GM23248 (cell line): ENCODE data around the gene CNTN4. TPM values are rescaled to one million over a fixed set of nuclear protein-coding genes. Genes with fewer than 3 reads are reported as not detected.

Experiments
- DNase-seq: peaks from one replicate; pipeline ENCODE4 v3.0.0-alpha.2; 2015
- H2AFZ ChIP-seq: fragments of 200-600 bp; sonication (generic); 2 replicates; pipeline ENCODE4 v1.6.1; 2016; ENCODE audit warnings: antibody characterized with exemption
- H3F3A ChIP-seq: fragments of 200-600 bp; sonication (generic); 2 replicates; pipeline ENCODE4 v1.6.1; 2016; ENCODE audit warnings: mild to moderate bottlenecking, antibody characterized with exemption, mixed run types; ENCODE audit not compliant: insufficient read depth
- H3K27ac ChIP-seq: fragments of 200-600 bp; sonication (generic); 2 replicates; pipeline ENCODE4 v1.5.1; 2016; ENCODE audit warnings: mild to moderate bottlenecking
- H3K27me3 ChIP-seq: fragments of 200-600 bp; sonication (generic); replicated peaks from 2 replicates; pipeline ENCODE4 v1.6.1; 2016; ENCODE audit warnings: mild to moderate bottlenecking; ENCODE audit not compliant: insufficient read depth
- H3K36me3 ChIP-seq: fragments of 200-600 bp; sonication (generic); 2 replicates; pipeline ENCODE4 v1.6.1; 2016; ENCODE audit warnings: low read depth, mild to moderate bottlenecking
- H3K4me1 ChIP-seq: fragments of 200-600 bp; sonication (generic); 2 replicates; pipeline ENCODE4 v1.6.1; 2016; ENCODE audit warnings: mild to moderate bottlenecking; ENCODE audit not compliant: insufficient read depth
- H3K4me2 ChIP-seq: fragments of 200-600 bp; sonication (generic); one replicate; pipeline ENCODE4 v1.6.1; 2016; ENCODE audit warnings: mild to moderate bottlenecking; ENCODE audit not compliant: unreplicated experiment
- H3K4me3 ChIP-seq: fragments of 200-600 bp; sonication (generic); 2 replicates; pipeline ENCODE4 v1.5.1; 2016; ENCODE audit warnings: mild to moderate bottlenecking
- H3K79me2 ChIP-seq: fragments of 200-600 bp; sonication (generic); 2 replicates; pipeline ENCODE4 v1.6.1; 2016; ENCODE audit warnings: mild to moderate bottlenecking; ENCODE audit not compliant: insufficient read depth
- H3K9ac ChIP-seq: fragments of 200-600 bp; sonication (generic); 2 replicates; pipeline ENCODE4 v1.6.1; 2016; ENCODE audit warnings: mild to moderate bottlenecking
- H3K9me2 ChIP-seq: fragments of 200-600 bp; sonication (generic); 2 replicates; pipeline ENCODE4 v1.6.1; 2016; ENCODE audit warnings: mixed run types, mild to moderate bottlenecking, moderate library complexity; ENCODE audit not compliant: insufficient read depth
- H3K9me3 ChIP-seq: fragments of 200-600 bp; sonication (generic); one replicate; pipeline ENCODE4 v1.6.1; 2017; ENCODE audit warnings: low read depth
- H4K20me1 ChIP-seq: fragments of 200-600 bp; sonication (generic); 2 replicates; pipeline ENCODE4 v1.6.0; 2016; ENCODE audit not compliant: insufficient read depth
- EZH2 ChIP-seq: fragments of 200-600 bp; sonication (generic); IDR thresholded peaks from 2 replicates; pipeline ENCODE4 v1.6.1; 2018; ENCODE audit warnings: antibody characterized with exemption, mild to moderate bottlenecking; ENCODE audit not compliant: insufficient read depth, poor library complexity, severe bottlenecking
- EZH2phosphoT487 ChIP-seq: fragments of 200-600 bp; sonication (generic); IDR thresholded peaks from 2 replicates; pipeline ENCODE4 v1.6.1; 2018; ENCODE audit warnings: antibody characterized with exemption, moderate library complexity, mild to moderate bottlenecking, low read depth; ENCODE audit not compliant: insufficient read depth
- WGBS, 2 experiments: methylation state at CpG; one replicate each; pipeline ENCODE4 v1.1.6; 2015 to 2017; ENCODE audit warnings: low lambda C conversion rate in 2 of 2, low coverage in 1 of 2; ENCODE audit errors: missing lambda C conversion rate in 2 of 2; 5-methylcytosine and 5-hydroxymethylcytosine counted together
- in situ Hi-C: fragments of 300-500 bp; cut with MboI; formaldehyde crosslinking; loops from 2 replicates; pipeline ENCODE4 v1.15.0; 2020
- polyA plus RNA-seq: library from polyadenylated mRNA; unstranded; fragments of >200 nt; fragmentation: Nextera tagmentation; extraction: Ambion mirVana; gene quantifications from 2 replicates; pipeline ENCODE4 v1.2.1, GENCODE V29; 2016
- total RNA-seq: library from RNA; depleted of rRNA; stranded (reverse); fragments of >200 nt; shearing (Covaris generic); gene quantifications from 2 replicates; pipeline ENCODE4 v1.2.3, GENCODE V29; 2014

CNTN4 gene
- total and polyA plus RNA-seq, 2 experiments from 2014 or later, result not detected

DNA sequence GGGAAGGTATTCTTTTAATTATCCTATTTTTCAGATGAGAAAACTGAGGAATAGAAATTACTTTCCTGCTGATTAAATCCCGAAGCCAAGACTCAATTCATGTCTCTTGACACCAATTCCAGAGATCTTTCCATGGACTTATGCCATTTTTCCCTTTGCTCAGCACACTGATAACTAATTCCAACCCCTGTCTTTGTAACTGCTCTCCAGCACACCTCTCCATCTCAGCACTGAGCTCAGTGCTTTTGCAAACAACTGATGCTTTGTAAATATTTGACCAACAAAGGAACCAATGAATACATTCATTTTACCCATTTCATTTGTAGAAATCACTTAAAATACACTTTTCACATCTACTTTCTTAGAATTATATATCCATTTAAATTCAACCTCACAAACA lies 762.5 kb downstream of the CNTN4 start:
- WGBS, 2 experiments, result 5 to 13% methylated on average over 1 of the region's 1 CpG
- no peak for DNase-seq
- in situ Hi-C loops, result no loop called here

DNA sequence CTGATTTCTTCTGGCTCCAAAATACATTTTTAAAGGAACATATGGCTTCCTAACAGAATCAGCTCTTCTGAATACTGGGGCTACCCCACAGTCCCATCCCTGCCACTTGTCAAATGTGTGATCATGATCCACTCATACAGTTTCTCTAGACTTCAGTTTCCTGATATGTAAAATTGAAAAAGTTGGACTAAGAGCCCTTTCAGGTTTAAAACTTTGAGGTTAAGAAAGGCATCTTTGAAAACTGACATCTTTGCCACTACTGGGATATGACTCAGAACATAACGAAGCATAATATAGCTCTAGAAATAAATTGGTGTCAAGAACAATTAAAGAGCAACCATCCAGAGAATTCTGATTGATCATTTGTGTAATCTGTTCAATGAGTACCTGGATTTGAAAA lies 763.3 kb downstream of the CNTN4 start:
- no peak overlapping the region for H3K9ac ChIP-seq
- in situ Hi-C loops, result no loop called here
- H3K36me3 ChIP-seq, result no peaks in the 10 kb centered on the region
- no peaks in the 10 kb centered on the region for H3K27me3 ChIP-seq
- 9 to 11% methylated on average over 1 of the region's 1 CpG for WGBS, 2 experiments
- H3K79me2 ChIP-seq, result no peaks in the 10 kb centered on the region
- no peak overlapping the region for H3K4me3 ChIP-seq
- no peak overlapping the region for H2AFZ ChIP-seq
- no peaks in the 10 kb centered on the region for H3K4me1 ChIP-seq
- H4K20me1 ChIP-seq, result no peaks in the 10 kb centered on the region
- no peaks in the 10 kb centered on the region for H3F3A ChIP-seq
- no peak for TF ChIP-seq EZH2
- no peak for TF ChIP-seq EZH2phosphoT487
- H3K9me3 ChIP-seq, result no peaks in the 10 kb centered on the region
- H3K4me2 ChIP-seq, result no peak overlapping the region
- H3K9me2 ChIP-seq, result no peaks in the 10 kb centered on the region
- H3K27ac ChIP-seq, result no peak overlapping the region
- DNase-seq, result no peak

More for the DNA sequence above, 762.5 kb downstream of the CNTN4 start:
- Histone ChIP-seq H3K4me1 (no peaks in the 10 kb centered on the region), H3K9me2 (no peaks in the 10 kb centered on the region), H3K36me3 (no peaks in the 10 kb centered on the region), H2AFZ (no peak overlapping the region), H4K20me1 (no peaks in the 10 kb centered on the region), H3K27ac (no peak overlapping the region), H3K9me3 (no peaks in the 10 kb centered on the region), H3F3A (no peaks in the 10 kb centered on the region), H3K4me3 (no peak overlapping the region), H3K4me2 (no peak overlapping the region), H3K9ac (no peak overlapping the region), H3K79me2 (no peaks in the 10 kb centered on the region), H3K27me3 (no peaks in the 10 kb centered on the region)
- no peak for TF ChIP-seq EZH2
- no peak for TF ChIP-seq EZH2phosphoT487

- H3K9me2 ChIP-seq, result no peaks in the 10 kb centered on the region
- H3K9me3 ChIP-seq, result no peaks in the 10 kb centered on the region
- no peak overlapping the region for H3K4me2 ChIP-seq
- in situ Hi-C loops, result no loop called here
- H3K4me1 ChIP-seq, result no peaks in the 10 kb centered on the region
- H2AFZ ChIP-seq, result no peak overlapping the region
- H3K36me3 ChIP-seq, result no peaks in the 10 kb centered on the region
- no peak overlapping the region for H3K9ac ChIP-seq
- TF ChIP-seq EZH2phosphoT487 (no peak), EZH2 (no peak)
- H3K4me3 ChIP-seq, result no peak overlapping the region
- H3K27ac ChIP-seq, result no peak overlapping the region
- WGBS, 2 experiments, result 2 to 4% methylated on average over 1 of the region's 1 CpG
- DNase-seq, result no peak
- H3K79me2 ChIP-seq, result no peaks in the 10 kb centered on the region
- H4K20me1 ChIP-seq, result no peaks in the 10 kb centered on the region
- no peaks in the 10 kb centered on the region for H3K27me3 ChIP-seq
- no peaks in the 10 kb centered on the region for H3F3A ChIP-seq
These were observed 763.7 kb downstream of the CNTN4 start for GRCh38 chr3:2862366-2862765.

GRCh38 chr3:2863127-2863526 lies 764.5 kb downstream of the CNTN4 start:
- Histone ChIP-seq H3K4me3 (no peak overlapping the region), H3K9ac (no peak overlapping the region), H3K9me2 (no peaks in the 10 kb centered on the region), H3K4me1 (no peaks in the 10 kb centered on the region), H4K20me1 (no peaks in the 10 kb centered on the region), H3K9me3 (no peaks in the 10 kb centered on the region), H3K4me2 (no peak overlapping the region), H3K79me2 (no peaks in the 10 kb centered on the region), H2AFZ (no peak overlapping the region), H3K27ac (no peak overlapping the region), H3K36me3 (no peaks in the 10 kb centered on the region), H3K27me3 (no peaks in the 10 kb centered on the region), H3F3A (no peaks in the 10 kb centered on the region)
- TF ChIP-seq EZH2phosphoT487 (no peak), EZH2 (no peak)
- WGBS, 2 experiments, result 13% methylated on average over 2 of the region's 2 CpGs
- no peak for DNase-seq
- in situ Hi-C loops, result no loop called here

GRCh38 chr3:2869905-2870304 lies 771.2 kb downstream of the CNTN4 start:
- no peaks in the 10 kb centered on the region for H3K9me3 ChIP-seq
- no peak for TF ChIP-seq EZH2
- no peak for TF ChIP-seq EZH2phosphoT487
- H3K9me2 ChIP-seq, result no peaks in the 10 kb centered on the region
- 0% methylated on average over 1 of the region's 1 CpG for WGBS, 2 experiments
- no peaks in the 10 kb centered on the region for H3K27me3 ChIP-seq
- H3F3A ChIP-seq, result no peaks in the 10 kb centered on the region
- no peaks in the 10 kb centered on the region for H3K36me3 ChIP-seq
- H3K4me2 ChIP-seq, result no peak overlapping the region
- in situ Hi-C loops, result no loop called here
- H3K9ac ChIP-seq, result no peak overlapping the region
- H3K27ac ChIP-seq, result no peak overlapping the region
- no peak overlapping the region for H3K4me3 ChIP-seq
- H4K20me1 ChIP-seq, result no peaks in the 10 kb centered on the region
- no peaks in the 10 kb centered on the region for H3K79me2 ChIP-seq
- no peaks in the 10 kb centered on the region for H3K4me1 ChIP-seq
- DNase-seq, result no peak
- no peak overlapping the region for H2AFZ ChIP-seq
